HepG2 (cell line): ENCODE results near the gene UBQLN4. TPM values are rescaled to one million over a fixed set of nuclear protein-coding genes. Genes with fewer than 3 reads are reported as not detected.

ENCODE experiments used
- ARID5B ChIP-seq: IDR thresholded peaks from 2 replicates; pipeline ENCODE4 v1.4.0; 2020; ENCODE audit warnings: mild to moderate bottlenecking, missing genetic modification reagents
- FOXA3 ChIP-seq: IDR thresholded peaks from 2 replicates; pipeline ENCODE4 v1.6.1; 2016; ENCODE audit warnings: missing genetic modification reagents, missing compliant biosample characterization
- GABPA ChIP-seq, 2 experiments: IDR thresholded peaks; 2 replicates each; pipeline ENCODE4 v1.6.1; 2011 to 2016; ENCODE audit warnings: low read depth in 2 of 2, low read length in 1 of 2, missing biosample characterization in 1 of 2, missing genetic modification characterization in 1 of 2
- MTF2 ChIP-seq: sonication (generic); formaldehyde crosslinking; IDR thresholded peaks from 2 replicates; pipeline ENCODE4 v1.5.0; 2020; ENCODE audit warnings: missing genetic modification reagents, borderline replicate concordance
- MXD1 ChIP-seq: sonication (generic); formaldehyde crosslinking; IDR thresholded peaks from 2 replicates; pipeline ENCODE4 v1.4.0; 2020; ENCODE audit warnings: mild to moderate bottlenecking, missing genetic modification reagents
- SALL1 ChIP-seq: sonication (generic); formaldehyde crosslinking; IDR thresholded peaks from 2 replicates; pipeline ENCODE4 v1.8.0; 2022; ENCODE audit warnings: mild to moderate bottlenecking, missing genetic modification reagents
- ZNF20 ChIP-seq: sonication (generic); formaldehyde crosslinking; IDR thresholded peaks from 2 replicates; pipeline ENCODE4 v1.4.0; 2020; ENCODE audit warnings: mild to moderate bottlenecking, moderate library complexity, missing genetic modification reagents
- ZNF335 ChIP-seq: sonication (generic); formaldehyde crosslinking; IDR thresholded peaks from 2 replicates; pipeline ENCODE4 v1.4.0; 2020; ENCODE audit warnings: missing genetic modification reagents
- ZNF574 ChIP-seq: sonication (generic); formaldehyde crosslinking; IDR thresholded peaks from 2 replicates; pipeline ENCODE4 v1.4.0; 2020; ENCODE audit warnings: missing genetic modification reagents
- ZNF619 ChIP-seq: sonication (generic); formaldehyde crosslinking; IDR thresholded peaks from 2 replicates; pipeline ENCODE4 v1.4.0; 2020; ENCODE audit warnings: mild to moderate bottlenecking, missing genetic modification reagents
- ZNF646 ChIP-seq: sonication (generic); formaldehyde crosslinking; IDR thresholded peaks from 2 replicates; pipeline ENCODE4 v1.9.0; 2021; ENCODE audit warnings: mild to moderate bottlenecking, missing genetic modification reagents
- ZNF891 ChIP-seq: sonication (generic); formaldehyde crosslinking; IDR thresholded peaks from 2 replicates; pipeline ENCODE4 v1.5.0; 2020; ENCODE audit warnings: mild to moderate bottlenecking, missing genetic modification reagents
- ZSCAN9 ChIP-seq: IDR thresholded peaks from 2 replicates; pipeline ENCODE4 v1.6.1; 2016; ENCODE audit warnings: borderline replicate concordance
- polyA plus RNA-seq, 8 experiments: library from polyadenylated mRNA; depleted of rRNA in 3 of 8; stranded (reverse) in 7 of 8; unstranded in 1 of 8; fragments of >200 nt; fragmentation: Illumina TruSeq in 4 of 8; extraction: Trizol in 4 of 8; gene quantifications; 2 replicates each; pipeline versions ENCODE4 v1.2.1 to v1.2.3, GENCODE V29; 2011 to 2016; ENCODE audit warnings: low read depth in 4 of 8, missing spikeins in 1 of 8, mixed read lengths in 1 of 8; ENCODE audit not compliant: insufficient read depth in 1 of 8
- total RNA-seq, 5 experiments: library from RNA; depleted of rRNA; stranded (reverse); fragments of >200 nt; fragmentation: Illumina TruSeq; extraction: Trizol; gene quantifications; 2 replicates each; pipeline ENCODE4 v1.2.3, GENCODE V29; 2016; ENCODE audit warnings: low read depth in 1 of 5

UBQLN4 gene
- total and polyA plus RNA-seq, 2 of the 13 experiments (the other 11 are each of a cell fraction or from before 2014, with no cell fraction given), result 31.5 to 39.8 TPM

GRCh38 chr1:156052862-156053767, 483 bp downstream of the UBQLN4 start (continued):
- no peak for TF ChIP-seq GABPA (IDR thresholded peaks at IDR 0.05; ENCODE audit: low read depth, low read length)
- peak; percentile 20; the same call in 1 of the 2 replicates for TF ChIP-seq GABPA (CRISPR knock-in tag; IDR thresholded peaks at IDR 0.05; ENCODE audit: low read depth)
- TF ChIP-seq ZNF20 (CRISPR knock-in tag), result no peak
- peak; percentile 31; the same call in 1 of the 2 replicates for TF ChIP-seq ARID5B (CRISPR knock-in tag)
- TF ChIP-seq FOXA3 (CRISPR knock-in tag), result peak; percentile 14; the same call in 1 of the 2 replicates
- 0 out of 2 replicates have a peak, but pooled peaks have one; percentile 31 for TF ChIP-seq MTF2 (CRISPR knock-in tag)
- TF ChIP-seq MXD1, result peak; percentile 57; the same call in 1 of the 2 replicates
- TF ChIP-seq ZNF646, result 0 out of 2 replicates have a peak, but pooled peaks have one; percentile 43
- TF ChIP-seq ZNF891 (CRISPR knock-in tag), result peak; percentile 56; the same call in 1 of the 2 replicates
- TF ChIP-seq ZSCAN9 (CRISPR knock-in tag), result 0 out of 2 replicates have a peak, but pooled peaks have one; percentile 22
- 0 out of 2 replicates have a peak, but pooled peaks have one; percentile 34 for TF ChIP-seq ZNF574 (CRISPR knock-in tag)
- peak; percentile 26; the same call in 1 of the 2 replicates for TF ChIP-seq SALL1 (CRISPR knock-in tag)
- no peak for TF ChIP-seq ZNF335 (CRISPR knock-in tag)
- TF ChIP-seq ZNF619, result 0 out of 2 replicates have a peak, but pooled peaks have one; percentile 25
